Fibroblast of peridontal ligament (primary cell): ENCODE results near the gene CDX2.

Source experiments
- DNase-seq: peaks from one replicate; pipeline ENCODE4 v3.0.0-alpha.2; 2010; ENCODE audit errors: extremely low read depth

The CDX2 gene

GRCh38 chr13:27917121-27917947 is 51.8 kb downstream of the CDX2 start:
- DNase-seq = no peak

GRCh38 chr13:27915301-27916207 is 53.6 kb downstream of the CDX2 start:
- no peak for DNase-seq

- no peak for DNase-seq
Measured at GRCh38 chr13:27913160-27913559, 56.0 kb downstream of the CDX2 start.

GRCh38 chr13:27911521-27911920 is 57.6 kb downstream of the CDX2 start:
- no peak for DNase-seq
